C1 segment of cervical spinal cord (tissue), 14 donors: ENCODE results near the gene INCA1.

Experiments
- DNase-seq, 14 donors: peaks; one replicate each; lab custom pipeline; 2025; lab: John Stamatoyannopoulos, UW

Gene INCA1

DNA sequence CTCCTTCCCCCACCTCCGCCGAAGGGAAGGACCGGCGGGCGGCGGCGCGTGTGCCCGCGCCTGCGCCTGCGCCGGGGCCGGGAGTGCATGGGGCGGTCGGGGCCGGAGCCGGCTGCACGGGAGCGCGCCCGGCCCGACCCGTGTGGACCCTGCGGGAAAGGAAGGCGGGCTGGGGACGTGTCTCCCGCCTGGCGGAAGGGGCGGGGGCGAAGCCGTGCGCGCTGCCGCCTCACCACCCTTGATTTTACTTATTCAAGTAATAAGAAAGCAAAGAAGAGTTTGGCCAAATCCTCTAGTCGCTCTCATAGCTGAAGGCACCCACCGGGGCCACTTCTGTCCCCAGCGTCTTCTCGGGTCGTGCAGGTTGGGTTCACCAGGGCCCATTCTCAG, 48.4 kb downstream of the INCA1 start:
- DNase-seq = peak in 12 of 14 donors; percentile 55 to 92 (median 80)

DNA sequence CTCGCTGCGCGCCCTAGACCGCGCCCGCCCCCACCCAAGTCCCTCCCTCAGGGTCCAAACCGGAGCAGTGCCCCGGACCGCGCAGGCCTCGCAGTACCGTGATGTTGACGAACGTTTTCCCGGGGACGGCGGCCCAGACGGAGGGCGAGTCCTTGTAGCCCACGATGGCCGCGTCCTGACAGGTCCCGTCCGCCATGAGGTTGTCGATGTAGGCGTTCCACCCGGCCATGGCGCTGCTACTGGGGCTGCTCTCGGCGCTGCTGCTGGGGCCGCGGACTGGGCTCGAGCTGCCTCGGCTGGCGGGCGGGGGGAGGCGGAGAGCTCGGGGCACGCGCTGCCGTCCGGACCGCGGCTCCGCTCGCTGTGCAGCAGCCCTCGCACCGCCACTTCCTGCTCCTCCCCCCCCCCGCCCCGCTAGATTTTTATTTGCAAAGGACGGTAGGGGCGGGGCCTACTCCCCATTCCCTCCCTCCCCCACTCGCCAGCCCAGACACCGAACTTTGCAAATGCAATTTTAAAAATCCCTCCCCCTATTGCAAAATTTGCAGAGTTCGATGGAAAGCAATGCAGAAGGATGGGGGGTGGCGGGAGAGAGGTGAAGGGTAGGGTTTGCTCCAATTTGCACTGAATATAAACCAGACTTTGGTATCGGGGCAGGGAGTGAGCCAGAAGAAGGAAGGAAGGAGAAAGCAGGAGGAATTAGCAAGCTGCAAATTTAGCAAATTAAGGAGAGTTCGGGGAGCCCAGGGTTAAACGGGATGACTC, 49.0 kb downstream of the INCA1 start, which contains the start of gene PFN1:
Gene PFN1 (minus strand): TSS at position 365 of the 765 bp plus-strand sequence. CDS start 136 bp downstream, at position 229.
- peak in 13 of 14 donors; percentile 55 to 92 (median 82) for DNase-seq

DNA sequence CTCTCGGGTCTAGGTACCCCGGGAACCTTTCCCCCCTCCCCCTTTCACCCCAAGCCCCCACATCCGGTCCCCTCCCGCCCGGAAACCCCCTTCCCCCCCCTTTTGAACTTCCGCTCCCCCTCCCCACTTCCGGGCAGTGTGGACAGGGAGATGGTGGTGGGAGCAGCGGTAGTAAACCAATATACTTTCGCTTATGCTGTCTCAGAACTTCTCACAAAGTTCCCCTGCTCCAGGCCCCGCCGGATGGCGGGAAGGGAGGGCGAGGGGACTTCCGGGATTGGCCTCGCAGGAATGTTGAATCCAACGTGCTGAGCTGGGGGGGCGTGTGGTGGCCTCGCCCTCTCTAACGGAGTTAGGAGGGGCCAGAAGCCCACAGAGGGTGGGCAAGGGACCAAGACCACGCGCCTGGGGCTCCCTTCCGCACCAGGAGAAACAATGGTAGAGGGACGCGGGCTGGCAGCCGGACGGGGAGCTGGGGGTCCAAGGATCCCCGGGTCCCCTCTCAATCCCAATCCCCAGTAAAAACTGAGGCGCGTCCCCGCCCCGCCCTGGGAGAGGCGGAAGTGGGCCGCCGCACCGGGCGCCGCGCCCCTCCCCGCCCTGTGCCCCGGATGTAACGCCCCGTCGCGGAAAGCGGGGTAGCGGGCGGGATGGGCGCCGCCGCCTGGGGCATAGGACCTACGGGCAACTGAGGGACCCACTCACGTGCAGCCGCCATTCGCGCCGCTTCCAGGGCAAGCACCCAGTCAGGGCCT, 49.7 kb downstream of the INCA1 start:
- DNase-seq = peak in 8 of 14 donors; percentile 16 to 69 (median 55)

DNA sequence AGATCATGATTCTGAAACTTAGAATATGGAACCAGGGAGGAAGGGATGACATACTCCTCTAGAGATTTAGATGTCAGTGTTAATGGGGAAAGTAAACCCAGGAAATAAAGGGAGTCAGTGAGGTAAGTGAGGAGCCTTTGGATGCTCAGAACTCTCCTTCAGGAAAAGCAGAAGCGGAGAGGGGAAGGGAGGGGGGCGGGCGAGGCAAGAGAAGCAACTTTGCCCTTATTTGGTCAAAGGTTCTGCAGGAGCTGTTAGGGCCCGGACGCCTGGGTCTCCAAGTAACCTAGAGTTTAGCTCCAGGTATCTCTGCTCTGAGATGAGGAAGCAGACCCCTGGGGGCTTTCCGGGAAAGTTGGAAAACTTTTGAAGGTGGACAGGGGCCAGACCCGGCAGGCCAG, 50.3 kb downstream of the INCA1 start:
- DNase-seq = peak in 2 of 14 donors; percentile 26 to 29

DNA sequence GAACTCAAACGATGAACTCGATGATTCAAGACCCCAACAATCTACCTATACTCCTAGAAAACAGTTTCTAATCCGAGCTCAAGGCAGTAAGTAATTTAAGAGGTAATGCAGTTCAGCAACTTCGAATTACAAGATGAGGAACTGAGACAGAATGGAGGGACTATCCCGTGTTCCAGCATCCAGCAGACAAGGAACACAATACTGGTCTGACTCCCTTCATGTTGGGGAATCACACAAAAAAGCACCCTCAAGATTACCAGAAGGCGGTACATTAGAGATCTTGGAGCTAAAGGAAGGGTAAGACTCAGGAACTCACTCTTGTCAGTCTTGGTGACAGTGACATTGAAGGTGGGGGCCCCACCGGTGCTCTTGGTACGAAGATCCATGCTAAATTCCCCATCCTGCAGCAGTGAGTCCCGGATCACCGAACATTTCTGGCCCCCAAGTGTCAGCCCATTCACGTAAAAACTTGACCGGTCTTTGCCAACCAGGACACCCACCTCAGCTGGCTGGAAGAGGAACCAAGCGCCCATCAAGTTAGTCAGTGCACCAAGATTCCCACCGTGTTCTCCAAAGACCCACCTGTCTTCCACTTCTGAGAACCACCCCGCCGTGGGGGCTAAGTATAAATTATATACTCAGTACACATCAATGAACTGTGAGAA, 50.9 kb downstream of the INCA1 start:
- DNase-seq = no peak

DNA sequence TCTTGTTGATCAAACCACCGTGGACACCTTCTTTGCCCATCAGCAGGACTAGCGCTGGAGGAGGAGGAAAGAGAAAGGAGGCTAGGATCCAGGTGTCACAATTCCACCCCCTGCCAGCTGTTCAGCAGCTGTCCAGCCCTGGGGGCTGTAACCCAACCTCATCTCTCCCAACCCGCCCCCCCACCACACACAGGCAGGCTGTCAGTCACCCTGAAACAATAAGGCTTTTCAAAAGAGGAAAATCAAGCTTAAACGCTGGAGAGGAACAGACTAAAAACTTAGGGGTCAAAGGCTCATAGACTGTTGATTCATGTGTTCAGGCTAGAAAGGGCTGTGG, 51.4 kb downstream of the INCA1 start:
- no peak for DNase-seq

DNA sequence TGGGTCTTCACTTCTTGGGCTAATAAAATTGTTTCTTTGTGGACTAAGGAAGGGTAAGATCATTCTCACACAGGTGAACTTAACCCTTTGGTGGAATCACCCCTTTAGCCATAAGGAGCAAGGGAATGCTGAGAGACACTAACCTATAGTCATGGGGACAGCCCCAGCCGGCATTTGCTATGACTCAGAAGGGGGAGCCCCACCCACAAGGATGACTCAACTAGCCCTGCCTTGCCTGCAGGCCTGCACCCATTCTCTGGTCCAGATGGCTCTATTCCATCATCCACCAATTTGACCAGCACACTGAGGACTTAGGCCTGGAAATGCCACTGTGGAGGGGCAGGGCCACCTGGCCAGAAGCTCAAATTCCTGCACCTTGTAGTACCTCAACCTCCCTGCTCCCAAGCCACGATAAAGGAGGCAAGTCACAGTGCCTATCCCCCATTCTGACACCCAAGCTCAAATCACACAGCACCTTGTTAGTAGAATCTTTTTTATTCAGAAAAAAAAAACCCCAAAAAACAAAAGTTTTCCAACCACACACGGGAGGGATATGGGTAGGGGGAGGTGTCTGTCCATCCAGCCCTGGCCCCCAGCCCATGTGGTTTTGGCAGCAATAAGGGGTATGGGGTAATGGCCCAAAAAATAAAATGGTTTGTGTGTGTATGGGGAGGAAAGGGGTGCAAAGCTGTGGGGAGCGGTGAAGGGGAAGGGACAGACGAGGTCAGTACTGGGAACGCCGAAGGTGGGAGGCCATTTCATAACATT, 52.0 kb downstream of the INCA1 start:
- DNase-seq = peak in 2 of 14 donors; percentile 35 to 56

DNA sequence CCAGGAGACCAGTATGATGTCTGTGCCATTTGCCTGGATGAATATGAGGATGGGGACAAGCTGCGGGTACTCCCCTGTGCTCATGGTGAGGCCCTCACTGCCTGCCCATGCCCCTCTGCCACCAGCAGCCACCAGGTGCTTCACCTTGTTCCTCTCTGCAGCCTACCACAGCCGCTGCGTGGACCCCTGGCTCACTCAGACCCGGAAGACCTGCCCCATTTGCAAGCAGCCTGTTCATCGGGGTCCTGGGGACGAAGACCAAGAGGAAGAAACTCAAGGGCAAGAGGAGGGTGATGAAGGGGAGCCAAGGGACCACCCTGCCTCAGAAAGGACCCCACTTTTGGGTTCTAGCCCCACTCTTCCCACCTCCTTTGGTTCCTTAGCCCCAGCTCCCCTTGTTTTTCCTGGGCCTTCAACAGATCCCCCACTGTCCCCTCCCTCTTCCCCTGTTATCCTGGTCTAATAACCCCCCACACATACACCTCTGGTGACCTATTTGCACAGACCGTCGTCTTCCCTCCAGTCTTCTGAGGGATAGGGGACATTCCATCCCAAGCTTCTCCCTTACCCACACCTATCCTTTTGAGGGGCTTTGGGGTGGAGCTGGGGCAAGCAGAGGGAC, 52.7 kb downstream of the INCA1 start:
- no peak for DNase-seq

DNA sequence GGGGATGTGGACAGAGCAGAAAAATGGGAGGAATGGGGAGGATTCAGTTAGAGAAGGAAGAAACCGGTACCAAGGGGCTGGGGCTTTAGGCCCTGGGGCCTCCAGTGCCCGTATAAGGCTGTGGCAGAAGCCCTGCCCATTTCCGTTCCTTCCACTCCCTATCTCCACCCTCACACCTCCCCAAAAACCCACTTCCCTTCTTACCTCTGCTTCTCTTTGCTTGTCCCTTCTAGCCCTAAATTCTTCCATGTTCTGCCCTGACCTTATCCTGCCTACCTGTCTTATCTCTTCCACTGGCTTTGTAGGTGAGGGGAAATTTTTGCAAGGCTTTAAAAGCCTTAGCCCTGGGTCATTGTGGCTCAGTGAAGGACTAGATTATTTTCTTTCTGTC, 53.2 kb downstream of the INCA1 start:
- no peak for DNase-seq

DNA sequence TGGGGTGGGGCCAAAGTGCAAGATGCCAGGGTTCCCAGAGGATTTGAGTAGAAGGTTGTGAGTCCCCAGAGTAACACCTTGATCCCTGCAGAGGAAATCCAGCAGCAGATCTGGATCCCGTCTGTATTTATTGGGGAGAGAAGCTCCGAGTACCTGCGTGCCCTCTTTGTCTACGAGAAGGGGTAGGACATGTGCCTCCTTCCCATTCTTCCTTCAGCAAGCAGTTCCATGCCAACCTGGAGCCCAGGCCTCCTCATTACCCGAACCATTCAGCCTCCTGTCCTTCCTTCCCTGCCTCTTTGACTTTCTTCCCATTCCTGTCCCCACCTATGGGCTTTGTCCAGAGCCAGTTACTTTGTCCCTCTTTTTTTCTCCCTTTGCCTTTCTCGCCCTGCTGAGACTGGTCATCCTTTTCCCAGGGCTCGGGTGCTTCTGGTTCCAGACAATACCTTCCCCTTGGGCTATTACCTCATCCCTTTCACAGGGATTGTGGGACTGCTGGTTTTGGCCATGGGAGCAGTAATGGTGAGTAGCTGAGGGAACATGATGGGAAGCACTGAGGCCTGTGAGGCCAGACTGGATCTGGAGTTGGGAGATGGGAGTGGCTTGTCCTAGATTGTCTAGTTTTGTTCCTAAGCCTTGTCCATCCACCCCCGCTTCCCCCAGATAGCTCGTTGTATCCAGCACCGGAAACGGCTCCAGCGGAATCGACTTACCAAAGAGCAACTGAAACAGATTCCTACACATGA, 54.4 kb downstream of the INCA1 start:
- DNase-seq = no peak

DNA sequence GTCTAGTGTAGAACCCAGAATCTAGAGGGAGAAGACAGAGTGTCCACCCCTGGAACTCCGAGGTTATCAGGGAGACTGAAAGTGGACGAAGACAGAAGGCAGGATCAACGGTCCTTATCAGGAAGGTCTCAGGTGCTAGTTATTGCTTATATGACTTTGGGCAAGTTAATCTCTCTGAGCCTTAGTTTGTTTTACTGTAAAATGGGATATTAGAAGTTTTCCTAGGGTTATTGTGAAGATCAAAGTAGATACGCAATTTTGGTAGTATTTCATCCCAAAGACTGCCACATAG, 56.1 kb downstream of the INCA1 start:
- DNase-seq = no peak

DNA sequence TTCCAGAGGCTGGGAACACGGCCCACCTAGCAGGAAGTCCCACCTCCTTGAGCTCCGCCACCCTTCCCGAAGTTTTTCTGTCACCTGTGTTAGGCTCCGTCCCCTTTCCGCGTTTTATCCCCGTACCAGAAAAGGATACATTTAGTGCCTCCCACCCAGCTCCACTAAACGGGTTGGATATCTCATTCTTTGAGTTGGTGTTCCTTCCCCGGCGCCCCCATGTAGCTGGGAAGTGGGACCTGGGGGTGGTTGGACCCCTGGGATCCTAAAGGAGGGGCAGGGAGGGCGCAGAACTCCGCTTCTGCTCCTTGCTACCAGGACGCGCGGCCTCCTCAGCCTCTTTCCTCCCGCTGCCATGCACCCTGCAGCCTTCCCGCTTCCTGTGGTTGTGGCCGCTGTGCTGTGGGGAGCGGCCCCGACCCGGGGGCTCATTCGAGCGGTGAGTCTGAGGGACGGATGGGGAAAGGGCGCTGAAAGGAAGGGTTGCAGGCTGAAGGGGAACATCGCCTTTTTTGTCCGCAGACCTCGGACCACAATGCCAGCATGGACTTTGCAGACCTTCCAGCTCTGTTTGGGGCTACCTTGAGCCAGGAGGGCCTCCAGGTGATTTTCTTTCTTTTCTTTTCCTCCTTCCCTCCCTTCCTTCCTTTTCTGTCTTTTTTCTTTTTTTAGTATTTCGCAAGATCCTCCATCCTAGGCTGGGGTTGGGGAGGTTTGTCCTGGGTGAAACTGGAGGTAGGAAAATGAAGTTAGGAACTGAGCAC, 56.6 kb downstream of the INCA1 start:
- no peak for DNase-seq

DNA sequence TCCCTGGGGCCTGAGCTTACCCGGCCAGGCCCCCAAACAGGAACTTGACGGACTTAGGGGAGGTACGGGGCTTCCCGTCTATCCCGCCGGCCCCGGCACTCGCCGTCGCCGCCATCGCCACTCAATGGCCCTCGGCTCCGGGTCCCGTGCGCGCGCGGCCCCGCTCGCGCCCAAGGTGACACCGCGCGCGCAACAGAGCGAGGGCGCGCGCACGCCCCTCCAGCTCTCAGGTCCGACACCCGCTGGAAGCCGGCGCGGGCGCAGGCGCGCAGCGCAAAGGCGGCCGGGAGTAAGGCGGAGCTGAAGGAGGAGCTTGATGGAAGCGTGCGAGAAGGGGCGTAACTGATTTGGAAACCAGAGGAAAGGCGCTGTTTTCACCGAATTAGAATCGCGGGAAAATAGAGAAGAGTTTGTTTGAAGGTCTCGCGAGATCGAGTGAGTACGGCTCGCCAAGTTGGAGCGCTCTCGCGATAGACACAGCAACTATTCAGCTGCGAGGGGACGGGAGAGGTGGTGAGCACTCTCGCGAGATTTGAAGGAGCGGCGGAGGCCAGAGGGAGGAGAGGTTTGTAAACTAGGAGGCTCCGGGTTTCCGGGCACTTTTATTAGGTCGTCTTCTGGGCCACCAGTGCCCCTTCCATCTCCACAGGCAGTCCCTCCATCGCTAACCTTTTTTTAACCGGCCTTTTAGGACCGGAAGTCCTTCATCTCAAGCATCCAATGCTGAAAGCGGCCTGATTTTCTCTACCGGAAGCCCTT, 57.3 kb downstream of the INCA1 start, which contains the start of the genes RNF167 and SLC25A11:
Gene RNF167 (plus strand): TSS at position 473 of the 759 bp plus-strand sequence. CDS start 642 bp downstream, outside the sequence.
Gene SLC25A11 (minus strand): TSS at position 251 of the 759 bp plus-strand sequence. CDS start 136 bp downstream, at position 115.
- DNase-seq = peak; percentile 73 to 99 (median 96)

DNA sequence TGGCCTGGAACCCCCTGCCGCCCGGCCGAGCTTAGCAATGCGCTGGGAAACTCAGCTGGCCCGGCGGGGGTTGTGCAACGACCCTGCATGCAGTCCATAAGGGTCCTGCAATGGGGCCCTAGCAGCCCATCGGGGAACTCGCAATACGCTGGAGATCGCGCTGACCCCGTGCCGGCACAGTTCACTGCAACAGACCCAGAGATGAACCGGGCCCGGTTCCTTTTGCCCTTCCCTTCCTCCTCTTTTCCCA, 57.9 kb downstream of the INCA1 start:
- DNase-seq = no peak

DNA sequence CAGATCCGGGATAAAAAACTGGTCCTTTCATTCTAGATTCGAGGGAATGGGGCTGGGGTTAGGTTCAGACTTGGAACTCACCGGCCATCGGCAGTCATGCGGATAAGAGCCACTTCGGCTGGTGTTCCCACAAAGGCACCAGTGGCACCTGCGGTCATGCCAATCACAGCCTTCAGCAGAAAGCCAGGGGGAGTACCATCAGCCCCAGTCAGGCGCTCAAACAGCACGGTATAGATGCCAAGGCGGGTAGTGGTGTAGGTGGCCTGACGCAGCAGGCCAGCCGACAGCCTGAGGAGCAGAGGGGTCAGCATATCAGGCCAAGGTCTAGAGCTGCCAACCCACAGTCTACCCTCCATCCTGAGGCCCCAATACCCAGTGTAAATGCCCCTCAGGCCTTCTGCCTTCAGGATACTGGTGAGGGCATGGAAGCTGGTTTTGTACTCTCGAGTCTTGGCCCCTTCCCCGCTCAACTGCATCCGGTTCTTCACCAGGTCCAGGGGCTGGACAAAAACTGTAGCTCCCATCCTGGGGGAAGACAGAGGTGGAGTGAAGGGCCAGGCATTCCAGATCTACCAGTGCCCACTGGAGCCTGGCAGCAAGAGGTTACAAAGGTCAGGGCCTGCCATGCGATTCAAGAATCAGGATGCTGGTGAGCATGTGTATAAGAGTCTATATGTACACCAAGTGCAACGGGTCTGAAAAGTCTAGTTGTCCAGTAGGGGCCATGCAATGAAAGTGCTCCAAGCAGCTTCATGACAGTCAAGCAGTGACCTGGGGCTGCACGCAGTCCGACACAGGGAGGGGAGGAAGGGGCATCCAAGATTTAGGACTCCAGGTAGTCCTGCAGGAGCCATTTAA, 58.4 kb downstream of the INCA1 start:
- DNase-seq = no peak
